Measurements from ENCODE around the gene LSAMP. TPM values are rescaled to one million over a fixed set of nuclear protein-coding genes. Genes with fewer than 3 reads are reported as not detected.

Gene LSAMP
- total and polyA plus RNA-seq, 2 experiments from 2014 or later, result 2.0 to 2.9 TPM

- Histone ChIP-seq H3K4me2 (no peak overlapping the region), H3K9me2 (ENCODE audit: insufficient read depth) (peaks cover 3% of the 10 kb centered on the region; the same call in 1 of the 2 replicates), H3K4me1 (ENCODE audit: insufficient read depth) (no peaks in the 10 kb centered on the region), H3K36me3 (ENCODE audit: insufficient read depth) (no peaks in the 10 kb centered on the region), H4K20me1 (replicated peaks; ENCODE audit: insufficient read depth) (no peaks in the 10 kb centered on the region), H2AFZ (no peak overlapping the region), H3F3A (replicated peaks; ENCODE audit: low read depth) (no peaks in the 10 kb centered on the region), H3K79me2 (replicated peaks; ENCODE audit: insufficient read depth) (no peaks in the 10 kb centered on the region), H3K27ac (ENCODE audit: low read depth) (no peak overlapping the region), H3K27me3 (ENCODE audit: insufficient read depth) (no peaks in the 10 kb centered on the region), H3K4me3 (no peak overlapping the region)
- no peaks in the 10 kb centered on the region for H3K36me3 Mint-ChIP-seq (ENCODE audit: low read depth)
- TF ChIP-seq JUNB (IDR thresholded peaks at IDR 0.05; ENCODE audit: unreplicated experiment) (no peak), CTCF (conservative IDR thresholded peaks at IDR 0.05; ENCODE audit: low read depth in 2 of 2) (no peak), ETS1 (IDR thresholded peaks at IDR 0.05) (no peak), NANOG (IDR thresholded peaks at IDR 0.05; ENCODE audit: borderline replicate concordance) (no peak), CREB1 (CRISPR knock-in tag; IDR thresholded peaks at IDR 0.05; ENCODE audit: low read depth) (no peak), ZNF462 (CRISPR knock-in tag; IDR thresholded peaks at IDR 0.05) (no peak), STAT1 (IDR thresholded peaks at IDR 0.05; ENCODE audit: unreplicated experiment) (no peak), POLR2AphosphoS5 (IDR thresholded peaks at IDR 0.05; ENCODE audit: low read depth) (no peak), REST (IDR thresholded peaks at IDR 0.05; ENCODE audit: unreplicated experiment) (no peak), ZNF331 (CRISPR knock-in tag; IDR thresholded peaks at IDR 0.05; ENCODE audit: low read depth) (no peak), EZH2phosphoT487 (IDR thresholded peaks at IDR 0.05; ENCODE audit: unreplicated experiment) (no peak), EZH2 (IDR thresholded peaks at IDR 0.05; ENCODE audit: low read depth, unreplicated experiment) (no peak), ZNF114 (CRISPR knock-in tag; IDR thresholded peaks at IDR 0.05) (no peak)
- H3K27me3 Mint-ChIP-seq (ENCODE audit: insufficient read depth, low read depth, poor library complexity), result peaks cover 2% of the 10 kb centered on the region
- peaks cover 9% of the 10 kb centered on the region for H3K4me1 Mint-ChIP-seq
- H3K27ac Mint-ChIP-seq, result no peak overlapping the region
- DNase-seq (ENCODE audit: low spot score) (no peak), ATAC-seq (no peak)
- no peak overlapping the region for H3K4me3 Mint-ChIP-seq
- no peaks in the 10 kb centered on the region for H3K9me3 Mint-ChIP-seq
These were observed 386.4 kb downstream of the LSAMP start for GRCh38 chr3:116058844-116059243.
